Activated naive CD4-positive, alpha-beta T cell (primary cell): ENCODE data around the gene IKZF3.
"Not testable (repeated sequence)": the region's sequence is repeated elsewhere in the genome, so short reads cannot be mapped to it uniquely, and the experiment has no call there.

Experiments used
- DNase-seq, 4 experiments: peaks; one replicate each; lab custom pipeline; 2025; lab: John Stamatoyannopoulos, UW

Gene IKZF3

DNA sequence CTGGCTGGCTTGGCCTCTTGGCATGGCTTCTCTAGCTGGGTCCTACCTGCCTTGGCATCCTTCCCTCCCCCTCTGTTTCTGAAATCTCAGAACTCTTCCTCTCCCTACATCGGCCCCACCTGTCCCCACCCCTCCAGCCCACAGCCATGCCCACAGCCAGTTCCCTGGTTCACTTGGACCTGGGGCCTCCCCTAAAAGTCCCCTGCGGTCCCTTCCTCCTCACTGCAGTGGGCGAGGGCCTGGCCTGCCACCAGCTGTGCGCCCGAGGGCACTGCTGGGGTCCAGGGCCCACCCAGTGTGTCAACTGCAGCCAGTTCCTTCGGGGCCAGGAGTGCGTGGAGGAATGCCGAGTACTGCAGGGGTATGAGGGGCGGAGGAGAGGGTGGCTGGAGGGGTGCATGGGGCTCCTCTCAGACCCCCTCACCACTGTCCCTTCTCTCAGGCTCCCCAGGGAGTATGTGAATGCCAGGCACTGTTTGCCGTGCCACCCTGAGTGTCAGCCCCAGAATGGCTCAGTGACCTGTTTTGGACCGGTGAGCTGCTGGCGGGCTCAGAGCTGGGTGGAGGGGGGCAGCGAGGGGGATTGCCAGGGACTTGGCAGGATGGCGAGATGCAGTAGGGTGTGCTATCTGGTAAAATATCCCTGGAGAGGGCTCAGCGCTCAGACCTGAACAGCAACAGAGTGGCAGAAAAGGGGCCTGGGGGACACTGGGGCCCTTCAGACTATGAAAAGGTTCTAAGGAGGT lies 147.9 kb downstream of the IKZF3 start:
- no peak for DNase-seq

DNA sequence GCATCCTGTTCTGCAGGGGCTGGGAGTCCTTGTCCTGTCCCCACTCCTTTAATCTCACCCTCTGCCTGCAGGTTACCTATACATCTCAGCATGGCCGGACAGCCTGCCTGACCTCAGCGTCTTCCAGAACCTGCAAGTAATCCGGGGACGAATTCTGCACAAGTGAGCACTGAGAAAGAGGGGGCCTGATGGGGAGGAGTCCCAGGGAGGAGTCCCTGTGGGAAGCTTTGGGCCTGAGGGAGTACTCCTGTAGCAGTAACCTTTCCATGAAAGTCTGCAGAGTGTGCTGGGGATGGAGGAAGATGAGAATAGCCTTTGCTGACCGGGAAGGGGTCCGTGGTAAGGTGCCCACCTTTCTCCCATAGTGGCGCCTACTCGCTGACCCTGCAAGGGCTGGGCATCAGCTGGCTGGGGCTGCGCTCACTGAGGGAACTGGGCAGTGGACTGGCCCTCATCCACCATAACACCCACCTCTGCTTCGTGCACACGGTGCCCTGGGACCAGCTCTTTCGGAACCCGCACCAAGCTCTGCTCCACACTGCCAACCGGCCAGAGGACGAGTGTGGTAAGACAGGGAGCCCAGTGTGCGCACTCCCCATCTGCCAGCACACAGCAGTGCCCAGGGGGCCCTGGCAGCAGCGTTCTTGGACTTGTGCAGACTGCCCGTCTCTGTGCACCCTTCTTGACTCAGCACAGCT lies 148.6 kb downstream of the IKZF3 start:
- no peak for DNase-seq

DNA sequence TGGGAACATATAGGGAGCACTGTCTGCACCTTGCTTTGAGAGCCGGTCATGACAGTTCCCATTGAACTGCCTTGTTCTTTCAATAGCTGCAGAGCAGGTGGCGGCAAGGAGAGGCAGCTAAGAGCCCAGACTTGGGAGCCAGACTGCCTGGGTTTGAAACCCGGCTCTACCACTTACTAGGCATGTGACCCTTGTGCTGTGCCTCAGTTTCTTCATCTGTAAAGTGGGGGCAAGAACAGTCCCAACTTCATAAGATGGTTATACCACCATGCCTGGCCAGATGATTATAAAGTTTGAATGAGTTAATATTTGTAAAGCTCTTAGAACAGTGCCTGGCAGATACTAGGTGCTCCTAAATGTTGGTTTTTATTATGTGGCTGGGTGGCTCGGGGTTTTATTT lies 149.9 kb downstream of the IKZF3 start:
- no peak for DNase-seq

DNA sequence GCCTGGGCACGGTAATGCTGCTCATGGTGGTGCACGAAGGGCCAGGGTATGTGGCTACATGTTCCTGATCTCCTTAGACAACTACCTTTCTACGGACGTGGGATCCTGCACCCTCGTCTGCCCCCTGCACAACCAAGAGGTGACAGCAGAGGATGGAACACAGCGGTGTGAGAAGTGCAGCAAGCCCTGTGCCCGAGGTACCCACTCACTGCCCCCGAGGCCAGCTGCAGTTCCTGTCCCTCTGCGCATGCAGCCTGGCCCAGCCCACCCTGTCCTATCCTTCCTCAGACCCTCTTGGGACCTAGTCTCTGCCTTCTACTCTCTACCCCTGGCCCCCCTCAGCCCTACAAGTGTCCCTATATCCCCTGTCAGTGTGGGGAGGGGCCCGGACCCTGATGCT lies 152.3 kb downstream of the IKZF3 start:
- DNase-seq, result no peak

DNA sequence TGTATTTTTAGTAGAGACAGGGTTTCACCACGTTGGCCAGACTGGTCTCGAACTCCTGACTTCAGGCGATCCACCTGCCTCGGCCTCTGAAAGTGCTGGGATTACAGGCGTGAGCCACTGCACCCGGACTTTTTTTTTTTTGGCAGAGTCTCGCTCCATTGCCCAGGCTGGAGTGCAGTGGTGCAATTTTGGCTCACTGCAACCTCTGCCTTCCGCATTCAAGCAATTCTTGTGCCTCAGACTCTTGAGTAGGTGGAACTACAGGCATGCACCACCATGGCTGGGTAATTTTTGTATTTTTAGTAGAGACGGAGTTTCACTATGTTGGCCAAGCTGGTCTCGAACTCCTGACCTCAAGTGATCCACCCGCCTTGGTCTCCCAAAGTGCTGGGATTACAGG lies 153.0 kb downstream of the IKZF3 start:
- not testable (repeated sequence) for DNase-seq

DNA sequence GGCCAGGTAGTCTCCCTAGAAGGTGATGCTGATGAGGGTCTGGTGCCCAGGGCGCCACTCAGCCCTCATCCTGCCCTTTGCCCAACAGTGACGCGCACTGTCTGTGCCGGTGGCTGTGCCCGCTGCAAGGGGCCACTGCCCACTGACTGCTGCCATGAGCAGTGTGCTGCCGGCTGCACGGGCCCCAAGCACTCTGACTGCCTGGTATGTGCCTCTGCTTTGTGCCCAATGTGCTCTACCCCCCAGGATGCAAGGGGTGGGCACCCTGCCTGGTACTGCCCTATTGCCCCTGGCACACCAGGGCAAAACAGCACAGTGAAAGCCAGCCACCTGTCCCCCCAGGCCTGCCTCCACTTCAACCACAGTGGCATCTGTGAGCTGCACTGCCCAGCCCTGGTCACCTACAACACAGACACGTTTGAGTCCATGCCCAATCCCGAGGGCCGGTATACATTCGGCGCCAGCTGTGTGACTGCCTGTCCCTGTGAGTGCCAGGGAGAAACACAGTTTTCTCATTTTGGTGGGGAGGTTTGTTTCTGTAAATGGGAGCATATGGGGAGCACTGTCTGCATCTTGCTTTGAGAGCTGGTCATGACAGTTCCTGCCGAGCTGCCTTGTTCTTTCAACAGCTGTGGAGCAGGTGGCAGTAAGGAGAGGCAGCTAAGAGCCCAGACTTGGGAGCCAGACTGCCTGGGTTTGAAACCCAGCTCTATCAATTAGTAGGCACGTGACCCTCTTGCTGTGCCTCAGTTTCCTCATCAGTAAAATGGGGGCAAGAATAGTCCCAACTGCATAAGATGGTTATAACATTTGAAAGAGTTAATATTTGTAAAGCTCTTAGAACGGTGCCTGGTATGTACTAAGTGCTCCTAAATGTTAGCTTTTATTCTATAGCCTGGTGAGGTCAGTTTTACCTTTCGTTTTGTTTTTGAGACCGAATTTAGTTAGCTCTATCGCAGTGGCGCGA lies 153.8 kb downstream of the IKZF3 start:
- DNase-seq, result no peak

DNA sequence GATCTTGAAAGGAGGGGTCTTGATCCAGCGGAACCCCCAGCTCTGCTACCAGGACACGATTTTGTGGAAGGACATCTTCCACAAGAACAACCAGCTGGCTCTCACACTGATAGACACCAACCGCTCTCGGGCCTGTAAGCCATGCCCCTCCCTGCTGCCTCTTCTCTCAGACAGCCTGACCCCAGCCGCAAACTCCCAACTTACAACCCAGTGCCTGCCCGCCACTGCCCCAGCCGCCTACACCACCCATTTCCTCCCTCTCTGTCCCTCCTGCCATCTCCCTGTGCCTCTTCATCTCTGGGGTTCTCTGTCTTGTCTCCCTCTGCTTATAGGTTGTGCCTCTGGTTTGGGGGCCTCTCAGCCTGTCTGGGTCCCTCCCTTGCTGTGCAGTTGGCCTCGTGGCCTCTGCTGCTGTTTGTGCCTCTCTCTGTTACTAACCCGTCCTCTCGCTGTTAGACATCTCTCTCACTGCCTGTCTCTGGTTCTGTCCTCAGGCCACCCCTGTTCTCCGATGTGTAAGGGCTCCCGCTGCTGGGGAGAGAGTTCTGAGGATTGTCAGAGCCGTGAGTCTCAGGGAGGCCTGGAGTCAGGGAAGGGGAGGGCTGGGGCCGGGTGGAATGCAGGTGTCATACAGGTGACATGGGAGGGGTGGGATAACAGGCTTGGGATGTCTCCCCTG lies 154.7 kb downstream of the IKZF3 start:
- no peak for DNase-seq
